ENCODE data around the gene MST1. TPM values are rescaled to one million over a fixed set of nuclear protein-coding genes. Genes with fewer than 3 reads are reported as not detected.

Gene MST1
- total and polyA plus RNA-seq, 12 donors: 7.5 to 241 (median 48.4) TPM

DNA sequence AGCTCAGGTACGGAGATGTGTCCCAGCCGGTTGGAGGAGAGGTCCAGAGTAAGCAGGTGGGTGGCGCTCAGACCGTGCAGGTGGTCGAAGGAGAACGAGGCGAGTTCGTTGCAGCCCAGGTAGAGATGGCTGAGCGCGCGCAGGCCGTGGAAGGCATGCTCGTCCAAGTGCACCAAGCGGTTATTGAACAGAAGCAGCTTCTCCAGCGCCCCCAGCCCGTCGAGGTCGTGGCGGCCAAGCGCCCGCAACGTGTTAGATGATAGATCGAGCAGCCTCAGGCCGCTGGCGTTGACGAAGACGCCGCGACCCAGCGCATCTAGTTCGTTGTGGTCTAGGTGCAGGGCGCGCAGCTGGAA, 29.6 kb upstream of the MST1 start:
- intact Hi-C loops (cut with DNase I): no loop called here

DNA sequence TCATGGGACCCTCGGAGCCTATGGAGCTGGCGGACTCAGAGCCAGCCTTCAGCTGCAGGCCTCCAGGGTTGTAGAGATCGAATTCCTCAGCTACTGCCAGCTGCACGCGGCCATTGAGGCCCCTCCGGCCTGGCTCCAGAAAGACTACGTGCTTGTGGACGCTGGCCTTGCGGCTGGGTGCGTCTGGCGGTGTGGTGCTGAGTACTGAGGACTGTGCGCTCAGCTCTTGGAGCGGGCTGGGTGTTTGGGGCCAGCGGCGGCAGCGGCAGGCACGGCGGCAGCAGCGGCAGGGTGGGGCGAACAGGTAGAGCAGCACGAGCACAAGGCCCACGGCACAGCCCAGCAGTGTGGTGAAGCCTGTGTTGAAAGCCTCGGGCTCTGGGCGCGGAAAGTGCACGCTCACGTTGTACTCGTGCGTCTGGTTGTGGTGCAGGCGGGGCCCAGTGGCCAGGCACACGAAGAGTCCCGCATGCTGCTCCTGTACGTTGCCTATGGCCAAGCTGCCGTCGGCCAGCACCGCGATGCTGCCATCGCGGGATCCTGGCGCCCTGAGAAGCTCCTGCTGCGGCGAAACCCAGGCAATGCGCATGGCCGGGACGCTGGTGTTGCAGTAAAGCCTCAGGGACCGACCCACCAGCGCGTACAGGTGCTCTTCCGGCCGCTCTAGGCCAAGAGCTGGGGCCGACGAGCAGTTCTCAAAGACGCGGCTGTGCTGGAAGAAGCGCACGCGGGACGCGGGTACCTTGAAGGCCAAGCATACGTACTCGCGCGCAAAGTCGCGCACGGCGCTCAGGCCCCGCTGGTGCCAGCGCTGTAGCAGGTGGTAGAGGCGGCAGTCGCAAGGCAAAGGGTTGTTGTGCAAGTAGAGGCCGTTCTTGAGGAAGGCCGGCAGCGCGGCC, 28.9 kb upstream of the MST1 start:
- H3K4me3 ChIP-seq: no peak overlapping the region
- H3K27ac ChIP-seq: no peak overlapping the region
- WGBS, 4 donors: 65 to 80% (median 68%) methylated on average over 36 to 75 of the region's 75 CpGs
- H3K36me3 ChIP-seq (replicated peaks in 1 of 2): peaks cover 0 to 17% of the 10 kb centered on the region in 2 donors
- no peaks in the 10 kb centered on the region for H3K9me3 ChIP-seq (replicated peaks in 1 of 3)
- DNase-seq: peak in 1 of 7 donors; percentile 7
- H3K4me1 ChIP-seq (replicated peaks in 1 of 2): peaks cover 7 to 23% of the 10 kb centered on the region in 2 donors
- TF ChIP-seq POLR2A (IDR thresholded peaks at IDR 0.05): no peak
- TF ChIP-seq, protein P1, sequence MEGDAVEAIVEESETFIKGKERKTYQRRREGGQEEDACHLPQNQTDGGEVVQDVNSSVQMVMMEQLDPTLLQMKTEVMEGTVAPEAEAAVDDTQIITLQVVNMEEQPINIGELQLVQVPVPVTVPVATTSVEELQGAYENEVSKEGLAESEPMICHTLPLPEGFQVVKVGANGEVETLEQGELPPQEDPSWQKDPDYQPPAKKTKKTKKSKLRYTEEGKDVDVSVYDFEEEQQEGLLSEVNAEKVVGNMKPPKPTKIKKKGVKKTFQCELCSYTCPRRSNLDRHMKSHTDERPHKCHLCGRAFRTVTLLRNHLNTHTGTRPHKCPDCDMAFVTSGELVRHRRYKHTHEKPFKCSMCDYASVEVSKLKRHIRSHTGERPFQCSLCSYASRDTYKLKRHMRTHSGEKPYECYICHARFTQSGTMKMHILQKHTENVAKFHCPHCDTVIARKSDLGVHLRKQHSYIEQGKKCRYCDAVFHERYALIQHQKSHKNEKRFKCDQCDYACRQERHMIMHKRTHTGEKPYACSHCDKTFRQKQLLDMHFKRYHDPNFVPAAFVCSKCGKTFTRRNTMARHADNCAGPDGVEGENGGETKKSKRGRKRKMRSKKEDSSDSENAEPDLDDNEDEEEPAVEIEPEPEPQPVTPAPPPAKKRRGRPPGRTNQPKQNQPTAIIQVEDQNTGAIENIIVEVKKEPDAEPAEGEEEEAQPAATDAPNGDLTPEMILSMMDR (IDR thresholded peaks at IDR 0.05): no peak
- intact Hi-C loops (cut with DNase I): no loop called here
- no peaks in the 10 kb centered on the region for H3K27me3 ChIP-seq

More for the DNA sequence above, 29.6 kb upstream of the MST1 start:
- Histone ChIP-seq H3K4me1 (replicated peaks in 1 of 2) (peaks cover 7 to 23% of the 10 kb centered on the region in 2 donors), H3K27ac (no peak overlapping the region), H3K4me3 (peak overlapping the region in 2 of 4 donors; percentile 9 to 47), H3K36me3 (replicated peaks in 1 of 2) (peaks cover 0 to 17% of the 10 kb centered on the region in 2 donors), H3K9me3 (replicated peaks in 1 of 3) (no peaks in the 10 kb centered on the region), H3K27me3 (no peaks in the 10 kb centered on the region)
- no peak for TF ChIP-seq POLR2A (IDR thresholded peaks at IDR 0.05)
- TF ChIP-seq, protein P1 (IDR thresholded peaks at IDR 0.05): no peak
- WGBS, 4 donors: 9 to 32% (median 13%) methylated on average over 9 to 33 of the region's 33 CpGs
- peak in 3 of 7 donors; percentile 35 to 64 (median 39) for DNase-seq

DNA sequence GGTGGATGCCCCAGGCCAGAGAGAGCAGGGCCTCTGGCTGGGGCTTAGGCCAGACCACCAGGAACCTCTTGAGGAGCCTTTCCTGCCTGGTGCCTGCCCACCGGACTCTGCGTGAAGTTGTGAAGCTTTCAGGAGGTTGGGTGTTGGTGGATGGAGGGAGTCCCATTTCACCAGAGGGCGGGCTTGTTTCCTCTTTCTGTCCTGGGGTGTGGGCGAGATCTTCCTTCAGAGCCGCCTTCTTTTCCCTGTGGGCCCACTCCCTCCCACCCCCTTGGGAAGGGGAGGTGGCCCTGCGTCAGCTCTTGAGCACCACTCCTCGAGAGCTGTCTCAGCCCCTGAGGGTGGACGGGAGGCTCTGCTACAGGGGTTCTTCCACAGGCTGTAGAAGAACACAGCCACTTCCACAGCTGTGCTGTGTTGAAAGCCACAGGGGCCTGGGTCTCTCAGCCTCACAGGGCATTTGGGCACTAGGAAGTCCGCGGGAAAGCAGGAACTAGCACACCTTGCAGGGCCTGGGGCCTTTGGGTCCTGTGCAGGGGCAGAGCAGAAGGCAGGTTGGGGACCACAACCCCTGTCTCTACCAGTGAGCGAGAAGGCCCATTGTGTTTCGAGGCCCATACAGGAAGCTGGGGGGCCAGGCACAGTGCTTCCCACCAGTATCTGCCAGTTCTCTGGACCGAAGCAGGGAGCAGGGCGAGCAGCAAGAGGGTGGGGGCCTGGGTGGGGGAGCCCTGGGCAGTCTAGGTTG, 28.1 kb upstream of the MST1 start:
- Histone ChIP-seq H3K4me1 (replicated peaks in 1 of 2) (peaks cover 0 to 16% of the 10 kb centered on the region in 2 donors), H3K27ac (no peak overlapping the region), H3K27me3 (no peaks in the 10 kb centered on the region), H3K4me3 (no peak overlapping the region), H3K9me3 (replicated peaks in 1 of 3) (no peaks in the 10 kb centered on the region), H3K36me3 (replicated peaks in 1 of 2) (peaks cover 0 to 15% of the 10 kb centered on the region in 2 donors)
- intact Hi-C loops (cut with DNase I): no loop called here
- WGBS, 4 donors: 88 to 97% (median 92%) methylated on average over 8 to 14 of the region's 14 CpGs
- DNase-seq: peak in 1 of 7 donors; percentile 7
- no peak for TF ChIP-seq POLR2A (IDR thresholded peaks at IDR 0.05)
- TF ChIP-seq, protein P1 (IDR thresholded peaks at IDR 0.05): no peak

DNA sequence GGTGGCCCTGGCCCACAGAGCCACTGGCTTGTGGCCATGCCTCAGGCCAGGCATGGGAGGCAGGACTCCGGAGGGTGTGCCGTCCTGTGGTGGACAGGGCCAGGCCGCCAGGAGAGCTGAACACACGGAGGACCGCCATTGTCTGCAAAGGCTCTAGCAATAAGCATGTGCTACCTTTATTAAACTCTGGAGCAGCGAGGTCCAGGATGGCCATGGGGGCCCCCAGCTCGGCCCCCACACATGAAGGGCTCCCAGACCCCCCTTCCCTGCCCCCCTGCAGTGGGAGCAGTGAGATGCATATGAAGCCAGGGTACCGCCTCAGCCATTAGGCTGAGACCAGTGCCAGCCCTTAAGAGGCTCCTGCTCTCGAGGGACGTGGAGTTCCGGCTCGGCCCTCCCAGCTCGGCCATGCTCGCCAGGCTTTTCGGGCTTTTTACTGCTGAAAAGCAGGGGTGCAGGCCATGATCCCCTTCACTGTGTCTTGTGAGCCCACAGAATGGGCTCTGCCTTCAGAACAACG, 27.5 kb upstream of the MST1 start:
- H3K4me3 ChIP-seq: no peak overlapping the region
- H3K9me3 ChIP-seq (replicated peaks in 1 of 3): no peaks in the 10 kb centered on the region
- peaks cover 0 to 9% of the 10 kb centered on the region in 2 donors for H3K36me3 ChIP-seq (replicated peaks in 1 of 2)
- no peak overlapping the region for H3K27ac ChIP-seq
- H3K4me1 ChIP-seq (replicated peaks in 1 of 2): peaks cover 0 to 16% of the 10 kb centered on the region in 2 donors
- H3K27me3 ChIP-seq: no peaks in the 10 kb centered on the region
- DNase-seq: no peak
- no peak for TF ChIP-seq POLR2A (IDR thresholded peaks at IDR 0.05)
- TF ChIP-seq, protein P1 (IDR thresholded peaks at IDR 0.05): no peak
- intact Hi-C loops (cut with DNase I): no loop called here
- WGBS, 4 donors: 91 to 100% (median 96%) methylated on average over 3 to 16 of the region's 16 CpGs

Measured in adrenal gland (tissue), 12 donors.